Neural progenitor cell (in vitro differentiated cells): ENCODE results near the gene DNM2. TPM values are rescaled to one million over a fixed set of nuclear protein-coding genes. Genes with fewer than 3 reads are reported as not detected.

Source experiments
- DNase-seq: peaks from one replicate; pipeline ENCODE4 v3.0.0-alpha.2; 2016; ENCODE audit warnings: low spot score
- H2AFZ ChIP-seq: fragments of 200-600 bp; sonication (generic); replicated peaks from 2 replicates; pipeline ENCODE4 v1.6.1; 2016; ENCODE audit warnings: antibody characterized with exemption
- H3F3A ChIP-seq: fragments of 200-600 bp; sonication (generic); 2 replicates; pipeline ENCODE4 v1.6.1; 2016; ENCODE audit warnings: antibody characterized with exemption, low read depth
- H3K27ac ChIP-seq: fragments of 200-600 bp; sonication (generic); 2 replicates; pipeline ENCODE4 v1.5.1; 2016; ENCODE audit warnings: mild to moderate bottlenecking
- H3K27me3 ChIP-seq: fragments of 200-600 bp; sonication (generic); 2 replicates; pipeline ENCODE4 v1.6.1; 2016; ENCODE audit warnings: mild to moderate bottlenecking, moderate library complexity
- H3K36me3 ChIP-seq: fragments of 200-600 bp; sonication (generic); 2 replicates; pipeline ENCODE4 v1.5.1; 2016
- H3K4me1 ChIP-seq: fragments of 200-600 bp; sonication (generic); 2 replicates; pipeline ENCODE4 v1.6.1; 2016; ENCODE audit warnings: mixed run types
- H3K4me2 ChIP-seq: fragments of 200-600 bp; sonication (generic); 2 replicates; pipeline ENCODE4 v1.6.1; 2016
- H3K4me3 ChIP-seq: fragments of 200-600 bp; sonication (generic); 2 replicates; pipeline ENCODE4 v1.5.1; 2016
- H3K79me2 ChIP-seq: fragments of 200-600 bp; sonication (generic); 2 replicates; pipeline ENCODE4 v1.6.1; 2016; ENCODE audit warnings: low read depth
- H3K9ac ChIP-seq: fragments of 200-600 bp; sonication (generic); 2 replicates; pipeline ENCODE4 v1.6.1; 2016
- H3K9me3 ChIP-seq: fragments of 200-600 bp; sonication (generic); 2 replicates; pipeline ENCODE4 v1.5.1; 2016; ENCODE audit warnings: low read depth
- H4K20me1 ChIP-seq: fragments of 200-600 bp; sonication (generic); 2 replicates; pipeline ENCODE4 v1.6.1; 2016; ENCODE audit warnings: low read depth
- H3K27ac Mint-ChIP-seq: 3 replicates; pipeline ENCODE4 v1.8.0; 2021; ENCODE audit warnings: mixed read lengths
- H3K27me3 Mint-ChIP-seq: 2 replicates; pipeline ENCODE4 v1.8.0; 2022; ENCODE audit warnings: low read depth, mild to moderate bottlenecking, inconsistent platforms, moderate library complexity, mixed read lengths; ENCODE audit not compliant: insufficient read depth
- H3K36me3 Mint-ChIP-seq: 3 replicates; pipeline ENCODE4 v1.8.0; 2021; ENCODE audit warnings: mixed read lengths
- H3K4me1 Mint-ChIP-seq: 3 replicates; pipeline ENCODE4 v1.8.0; 2021; ENCODE audit warnings: mixed read lengths
- H3K4me3 Mint-ChIP-seq: 3 replicates; pipeline ENCODE4 v1.8.0; 2021; ENCODE audit warnings: mild to moderate bottlenecking, moderate library complexity, mixed read lengths
- H3K9me3 Mint-ChIP-seq: 3 replicates; pipeline ENCODE4 v1.8.0; 2020; ENCODE audit warnings: mixed read lengths
- CTCF ChIP-seq: fragments of 200-600 bp; sonication (generic); IDR thresholded peaks from 2 replicates; pipeline ENCODE4 v1.5.1; 2017; ENCODE audit warnings: antibody characterized with exemption, mild to moderate bottlenecking
- EZH2 ChIP-seq: fragments of 200-600 bp; sonication (generic); IDR thresholded peaks from 2 replicates; pipeline ENCODE4 v1.6.1; 2017; ENCODE audit warnings: antibody characterized with exemption, mild to moderate bottlenecking, moderate library complexity
- EZH2phosphoT487 ChIP-seq: fragments of 200-600 bp; sonication (generic); IDR thresholded peaks from 2 replicates; pipeline ENCODE4 v1.6.1; 2017; ENCODE audit warnings: antibody characterized with exemption
- total RNA-seq: library from RNA; depleted of rRNA; stranded (reverse); fragments of >200 nt; gene quantifications from 2 replicates; pipeline ENCODE4 v1.2.3, GENCODE V29; 2015; ENCODE audit warnings: low replicate concordance

DNM2 gene
- total RNA-seq, 1 donor from 2014 or later, result 49.9 TPM

DNA sequence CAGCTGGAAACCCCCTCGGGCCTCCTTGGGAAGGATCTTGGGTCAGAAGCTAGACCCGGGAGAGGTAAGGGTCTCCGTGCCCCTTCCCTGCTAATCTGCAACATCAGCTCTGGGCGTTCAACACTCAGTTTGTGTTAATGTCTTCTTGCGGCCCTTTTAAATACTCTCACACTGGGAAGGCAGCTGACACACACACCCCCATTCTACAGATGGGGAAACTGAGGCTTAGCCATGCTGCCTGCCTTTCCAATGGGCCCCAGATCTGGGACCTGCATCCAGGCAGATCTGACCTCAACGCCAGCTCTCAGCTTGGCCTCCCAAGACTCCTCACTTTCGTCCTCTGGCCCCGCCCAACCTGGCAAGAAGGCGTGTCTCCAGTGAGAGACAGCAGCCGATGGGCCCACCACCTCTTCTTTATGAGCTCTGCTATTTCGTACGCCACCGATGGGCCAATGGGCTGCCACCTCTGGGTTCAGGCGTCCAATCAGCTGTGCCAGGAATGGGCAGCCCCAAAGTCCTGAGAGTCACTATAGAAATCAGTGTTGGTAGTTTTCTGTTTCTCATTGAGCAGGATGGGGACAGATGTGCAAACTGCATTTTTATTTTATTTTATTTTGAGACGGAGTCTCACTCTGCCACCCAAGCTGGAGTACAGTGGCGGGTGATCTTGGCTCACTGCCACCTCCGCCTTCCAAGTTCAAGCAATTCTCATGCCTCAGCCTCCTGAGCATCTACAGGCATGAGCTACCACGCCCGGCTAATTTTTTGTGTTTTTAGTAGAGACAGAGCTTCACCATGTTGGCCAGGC is 43.8 kb downstream of the DNM2 start:
- H2AFZ ChIP-seq, result no peak overlapping the region
- no peaks in the 10 kb centered on the region for H3K9me3 ChIP-seq
- TF ChIP-seq EZH2 (no peak), EZH2phosphoT487 (no peak), CTCF (no peak)
- Mint-ChIP-seq H3K27ac (no peak overlapping the region), H3K27me3 (peaks cover 2% of the 10 kb centered on the region), H3K4me3 (no peak overlapping the region), H3K4me1 (peaks cover 25% of the 10 kb centered on the region), H3K36me3 (peaks cover 6% of the 10 kb centered on the region), H3K9me3 (no peaks in the 10 kb centered on the region)
- H3F3A ChIP-seq, result no peaks in the 10 kb centered on the region
- no peak overlapping the region for H3K4me2 ChIP-seq
- H3K27ac ChIP-seq, result no peak overlapping the region
- no peaks in the 10 kb centered on the region for H3K27me3 ChIP-seq
- no peaks in the 10 kb centered on the region for H3K36me3 ChIP-seq
- peaks cover 16% of the 10 kb centered on the region for H3K79me2 ChIP-seq
- peaks cover 16% of the 10 kb centered on the region for H4K20me1 ChIP-seq
- no peak overlapping the region for H3K9ac ChIP-seq
- no peak for DNase-seq
- no peaks in the 10 kb centered on the region for H3K4me1 ChIP-seq
- H3K4me3 ChIP-seq, result no peak overlapping the region

GRCh38 chr19:10762656-10763055 is 44.8 kb downstream of the DNM2 start:
- H3K27ac ChIP-seq, result no peak overlapping the region
- H4K20me1 ChIP-seq, result peaks cover 9% of the 10 kb centered on the region
- no peak overlapping the region for H3K4me3 ChIP-seq
- TF ChIP-seq EZH2, result no peak
- no peak for TF ChIP-seq CTCF
- TF ChIP-seq EZH2phosphoT487, result no peak
- no peaks in the 10 kb centered on the region for H3K36me3 ChIP-seq
- Mint-ChIP-seq H3K27me3 (peaks cover 2% of the 10 kb centered on the region), H3K36me3 (peaks cover 6% of the 10 kb centered on the region), H3K27ac (no peak overlapping the region), H3K4me1 (peaks cover 19% of the 10 kb centered on the region), H3K4me3 (no peak overlapping the region), H3K9me3 (no peaks in the 10 kb centered on the region)
- no peaks in the 10 kb centered on the region for H3K27me3 ChIP-seq
- H2AFZ ChIP-seq, result no peak overlapping the region
- no peak overlapping the region for H3K9ac ChIP-seq
- no peak for DNase-seq
- H3F3A ChIP-seq, result no peaks in the 10 kb centered on the region
- peaks cover 10% of the 10 kb centered on the region for H3K79me2 ChIP-seq
- H3K4me1 ChIP-seq, result no peaks in the 10 kb centered on the region
- H3K9me3 ChIP-seq, result no peaks in the 10 kb centered on the region
- no peak overlapping the region for H3K4me2 ChIP-seq

GRCh38 chr19:10763411-10763810 is 45.5 kb downstream of the DNM2 start:
- Histone ChIP-seq H3K79me2 (peaks cover 10% of the 10 kb centered on the region), H2AFZ (no peak overlapping the region), H3F3A (no peaks in the 10 kb centered on the region), H3K4me1 (no peaks in the 10 kb centered on the region), H3K4me2 (no peak overlapping the region), H3K4me3 (no peak overlapping the region), H3K27ac (no peak overlapping the region), H3K27me3 (no peaks in the 10 kb centered on the region), H3K36me3 (no peaks in the 10 kb centered on the region), H3K9ac (no peak overlapping the region), H4K20me1 (peaks cover 9% of the 10 kb centered on the region), H3K9me3 (no peaks in the 10 kb centered on the region)
- peaks cover 4% of the 10 kb centered on the region for H3K36me3 Mint-ChIP-seq
- TF ChIP-seq EZH2 (no peak), EZH2phosphoT487 (no peak), CTCF (no peak)
- no peak for DNase-seq
- H3K27me3 Mint-ChIP-seq, result peaks cover 2% of the 10 kb centered on the region
- no peak overlapping the region for H3K27ac Mint-ChIP-seq
- peaks cover 19% of the 10 kb centered on the region for H3K4me1 Mint-ChIP-seq
- H3K9me3 Mint-ChIP-seq, result no peaks in the 10 kb centered on the region
- H3K4me3 Mint-ChIP-seq, result no peak overlapping the region
